Activated naive CD4-positive, alpha-beta T cell treated with Interleukin-2 at 50 U/mL for 16 hours (primary cell): ENCODE measurements around the gene TAPBPL.

ENCODE experiments used
- DNase-seq: peaks from one replicate; pipeline ENCODE4 v3.0.0-alpha.2; 2020

TAPBPL gene

DNA sequence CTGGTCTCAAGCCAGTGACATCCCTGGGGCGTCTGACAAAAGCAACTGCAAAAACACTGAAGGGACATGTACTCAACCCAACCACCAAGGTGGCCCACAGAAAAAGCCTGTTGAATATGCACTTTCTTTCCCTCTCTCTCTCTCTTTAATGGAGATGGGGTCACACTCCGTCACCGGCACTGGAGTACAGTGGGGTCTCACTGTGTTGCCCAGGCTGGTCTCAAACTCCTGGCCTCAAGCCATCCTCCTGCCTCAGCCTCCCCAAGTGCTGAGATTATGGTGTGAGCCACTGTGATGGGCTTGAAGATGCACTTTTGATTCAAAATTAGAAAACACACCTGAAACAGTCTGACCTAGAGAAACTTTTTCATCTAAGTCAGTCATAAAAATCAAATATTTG lies 14.3 kb upstream of the TAPBPL start:
- DNase-seq, result no peak

DNA sequence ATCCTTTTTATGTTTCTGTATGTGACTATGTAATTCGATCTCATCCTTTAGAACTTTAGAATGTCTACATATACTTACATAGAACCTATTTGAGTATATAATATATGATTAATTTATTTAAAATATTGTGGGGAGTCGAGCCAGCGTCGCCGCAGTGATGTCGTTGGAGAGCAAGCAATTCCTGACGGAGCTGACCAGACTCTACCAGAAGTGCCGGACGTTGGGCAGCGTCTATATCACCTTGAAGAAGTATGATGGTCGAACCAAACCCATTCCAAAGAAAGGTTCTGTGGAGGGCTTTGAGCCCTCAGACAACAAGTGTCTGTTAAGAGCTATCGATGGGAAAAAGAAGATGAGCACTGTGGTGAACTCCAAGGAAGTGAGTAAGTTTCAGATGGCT lies 13.5 kb upstream of the TAPBPL start:
- DNase-seq, result no peak

DNA sequence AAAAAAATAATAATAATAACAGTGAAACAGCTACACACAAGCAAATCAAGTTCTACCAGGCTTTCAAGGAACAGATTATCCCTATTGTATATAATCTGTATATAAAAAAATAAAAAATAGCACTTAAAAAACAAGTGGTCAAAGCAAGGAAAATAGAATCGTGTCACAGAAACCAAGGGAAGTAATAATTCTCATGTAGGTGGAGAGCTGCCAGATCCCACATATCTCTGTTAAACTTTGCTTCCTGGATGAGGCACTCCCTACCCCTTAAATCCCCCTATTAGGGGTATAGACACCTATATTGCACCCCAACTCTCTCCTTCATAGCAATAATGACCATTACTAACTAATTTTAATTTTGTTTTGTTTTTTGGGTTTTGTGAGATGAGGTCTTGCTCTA lies 11.5 kb upstream of the TAPBPL start:
- no peak for DNase-seq

DNA sequence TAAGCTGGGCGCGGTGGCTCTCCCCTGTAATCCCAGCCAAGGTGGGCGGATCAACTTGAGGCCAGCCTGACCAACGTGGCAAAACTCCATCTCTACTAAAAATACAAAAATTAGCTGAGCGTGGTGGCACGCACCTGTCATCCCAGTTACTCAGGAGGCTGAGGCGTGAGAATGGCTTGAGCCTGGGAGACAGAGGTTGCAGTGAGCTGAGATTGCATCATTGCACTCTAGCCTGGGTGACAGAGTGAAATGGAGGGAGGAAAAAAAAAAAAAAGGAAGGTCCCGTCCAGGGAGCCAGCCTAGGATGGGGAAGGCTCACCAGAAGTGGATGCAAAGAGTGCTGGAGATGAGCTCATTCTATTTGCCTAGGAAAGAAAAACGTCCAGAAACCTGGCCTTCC lies 9.0 kb upstream of the TAPBPL start:
- no peak for DNase-seq

DNA sequence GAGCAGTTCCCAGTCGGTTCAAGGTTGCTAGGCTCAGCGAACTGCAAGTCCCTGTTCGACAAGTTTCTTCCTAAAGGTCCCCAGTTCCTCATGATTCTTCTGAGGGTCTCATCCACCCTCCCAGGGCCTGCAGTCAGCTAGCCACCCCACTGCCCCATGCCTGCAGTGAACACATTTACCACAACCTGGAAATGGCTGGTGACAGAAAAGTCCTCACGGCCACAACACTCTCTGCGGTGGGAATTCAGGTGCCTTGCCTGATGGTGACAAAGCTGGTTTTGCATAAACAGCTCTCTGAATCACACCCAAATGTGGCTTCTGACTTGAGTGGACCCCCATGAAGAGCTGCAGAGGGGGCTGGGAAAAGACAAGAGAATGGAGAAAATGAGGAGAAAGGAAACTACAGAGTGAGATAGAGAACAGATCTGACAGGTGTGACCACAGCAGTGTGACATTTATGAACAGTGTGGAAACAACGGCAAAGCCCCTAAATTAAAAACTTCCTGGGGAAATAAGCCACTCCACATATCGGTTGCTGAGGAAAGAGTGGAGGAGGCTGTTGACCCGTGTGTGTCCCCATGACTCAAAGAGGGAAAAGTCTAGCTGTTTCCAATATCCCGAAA lies 8.4 kb upstream of the TAPBPL start:
- peak; percentile 36 for DNase-seq

DNA sequence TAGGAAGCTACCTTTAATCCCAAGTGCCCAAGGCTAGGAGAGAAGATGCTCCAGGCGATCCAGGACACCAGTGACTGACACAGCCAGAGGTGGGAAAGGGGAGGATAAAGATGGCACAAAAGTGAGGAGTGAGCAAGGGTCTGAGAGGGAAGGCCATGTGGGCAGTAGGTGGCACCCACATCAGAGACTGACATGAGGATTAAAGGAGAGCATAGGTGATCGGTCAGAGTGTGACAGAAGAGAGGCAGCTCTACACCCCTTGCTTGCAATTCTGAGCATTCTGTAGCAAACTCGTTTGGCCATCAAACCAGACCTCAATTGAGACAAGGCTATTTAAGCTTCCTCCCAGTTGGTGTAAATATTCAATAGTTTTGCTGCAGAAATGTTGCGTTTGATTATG lies 7.8 kb upstream of the TAPBPL start:
- no peak for DNase-seq

DNA sequence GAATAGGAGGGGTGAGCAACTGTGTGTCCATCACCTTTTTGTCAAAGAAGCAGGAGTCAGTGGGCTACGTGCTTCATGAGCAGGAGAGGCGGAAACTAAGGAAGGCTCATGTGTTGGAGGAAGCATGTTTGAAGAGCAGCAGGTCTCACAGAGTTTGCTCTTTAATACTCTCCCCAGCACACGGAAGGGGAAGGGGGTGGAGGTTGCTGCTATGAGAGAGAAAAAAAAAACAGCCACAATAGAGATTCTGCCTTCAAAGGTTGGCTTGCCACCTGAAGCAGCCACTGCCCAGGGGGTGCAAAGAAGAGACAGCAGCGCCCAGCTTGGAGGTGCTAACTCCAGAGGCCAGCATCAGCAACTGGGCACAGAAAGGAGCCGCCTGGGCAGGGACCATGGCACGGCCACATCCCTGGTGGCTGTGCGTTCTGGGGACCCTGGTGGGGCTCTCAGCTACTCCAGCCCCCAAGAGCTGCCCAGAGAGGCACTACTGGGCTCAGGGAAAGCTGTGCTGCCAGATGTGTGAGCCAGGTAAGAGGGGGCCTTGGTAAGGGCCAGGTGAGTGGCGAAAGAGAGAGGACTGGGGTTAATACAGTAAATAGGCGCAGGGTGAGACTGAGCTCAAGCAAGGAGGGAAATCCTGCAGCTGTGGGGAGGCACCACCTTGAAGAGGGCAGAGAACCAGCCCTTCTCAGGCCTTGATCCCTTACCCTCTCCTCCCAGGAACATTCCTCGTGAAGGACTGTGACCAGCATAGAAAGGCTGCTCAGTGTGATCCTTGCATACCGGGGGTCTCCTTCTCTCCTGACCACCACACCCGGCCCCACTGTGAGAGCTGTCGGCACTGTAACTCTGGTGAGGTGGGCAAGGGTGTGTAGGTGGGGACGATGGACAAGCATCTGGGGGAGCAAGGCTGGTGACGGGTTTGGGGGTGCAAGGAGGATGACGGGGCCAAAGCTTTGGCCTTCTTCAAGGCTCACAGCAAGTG lies 6.8 kb upstream of the TAPBPL start, which contains the start of gene CD27:
Gene CD27, plus strand, starts transcription at position 252 of the 985 bp plus-strand sequence. Its CDS starts 141 bp downstream, at position 393.
- no peak for DNase-seq

DNA sequence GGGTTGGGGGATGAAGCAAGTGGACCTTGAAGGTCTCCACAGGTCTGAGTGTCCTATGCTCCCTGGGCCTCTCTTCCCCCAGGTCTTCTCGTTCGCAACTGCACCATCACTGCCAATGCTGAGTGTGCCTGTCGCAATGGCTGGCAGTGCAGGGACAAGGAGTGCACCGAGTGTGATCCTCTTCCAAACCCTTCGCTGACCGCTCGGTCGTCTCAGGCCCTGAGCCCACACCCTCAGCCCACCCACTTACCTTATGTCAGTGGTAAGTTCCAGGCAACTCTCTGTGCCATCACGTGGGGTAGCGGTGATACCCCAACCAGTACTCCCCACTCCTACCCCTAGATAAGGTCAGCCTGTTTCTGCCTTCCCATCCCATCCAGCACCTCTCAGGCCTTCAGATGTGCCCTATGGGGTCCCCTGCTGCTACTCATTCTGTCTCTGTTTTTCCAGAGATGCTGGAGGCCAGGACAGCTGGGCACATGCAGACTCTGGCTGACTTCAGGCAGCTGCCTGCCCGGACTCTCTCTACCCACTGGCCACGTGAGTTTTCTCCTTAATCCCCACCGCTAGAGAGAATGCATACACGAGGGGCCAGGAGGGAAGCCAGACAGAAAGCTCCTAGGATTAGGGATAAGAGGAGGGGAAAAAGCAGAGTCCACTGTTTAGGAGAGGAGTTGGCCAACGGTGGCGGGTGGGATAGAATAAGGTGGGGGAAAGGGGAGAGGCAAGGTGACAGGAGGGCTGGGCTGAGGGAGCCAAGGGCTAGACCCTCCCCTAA lies 1.6 kb upstream of the TAPBPL start:
- no peak for DNase-seq

DNA sequence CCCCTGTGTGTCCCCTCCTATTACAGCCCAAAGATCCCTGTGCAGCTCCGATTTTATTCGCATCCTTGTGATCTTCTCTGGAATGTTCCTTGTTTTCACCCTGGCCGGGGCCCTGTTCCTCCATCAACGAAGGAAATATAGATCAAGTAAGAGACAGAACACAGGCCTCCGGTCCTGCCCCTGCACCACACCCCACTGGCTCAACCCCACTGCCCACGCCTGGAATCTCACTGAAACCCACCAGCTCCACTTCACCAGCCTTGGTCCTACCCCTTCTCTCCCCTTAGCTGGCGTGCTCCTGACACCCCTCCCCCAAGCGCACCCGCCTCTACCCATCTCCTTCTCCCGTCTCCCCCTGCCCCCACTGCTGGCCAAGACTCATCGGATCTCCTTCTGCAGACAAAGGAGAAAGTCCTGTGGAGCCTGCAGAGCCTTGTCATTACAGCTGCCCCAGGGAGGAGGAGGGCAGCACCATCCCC lies 934 bp upstream of the TAPBPL start:
- peak; percentile 31 for DNase-seq

DNA sequence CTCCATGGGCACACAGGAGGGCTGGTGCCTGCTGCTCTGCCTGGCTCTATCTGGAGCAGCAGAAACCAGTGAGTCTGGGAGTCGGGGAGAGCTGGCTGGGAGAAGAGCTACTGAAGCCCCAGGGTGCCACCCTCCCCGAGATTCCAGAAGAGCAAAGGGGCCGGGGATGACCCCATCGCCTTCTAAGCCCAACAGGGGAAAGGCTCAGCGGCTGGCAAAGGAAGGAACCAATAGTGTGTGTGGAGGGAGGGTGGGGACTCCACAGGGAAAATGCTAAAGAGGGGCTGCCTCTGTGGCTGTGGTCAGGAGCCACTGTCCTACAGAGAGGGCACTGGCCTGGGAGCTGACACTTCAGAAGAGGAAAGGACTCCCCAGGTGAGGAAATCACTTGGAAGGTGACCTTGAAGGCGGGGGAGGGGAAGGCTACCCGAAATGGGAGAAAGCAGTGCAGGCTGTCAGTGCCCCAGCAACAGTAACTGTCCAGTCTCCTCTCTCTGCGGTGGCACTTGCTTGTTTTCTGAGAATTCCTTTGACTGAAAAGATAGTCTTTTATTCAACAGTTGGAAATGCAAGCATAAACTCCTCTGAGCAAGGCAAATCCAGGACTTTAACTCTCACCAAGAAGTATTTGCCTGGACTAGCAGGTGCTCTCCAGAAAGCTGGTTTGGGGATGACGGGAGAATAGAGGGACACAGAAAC lies 552 bp downstream of the TAPBPL start:
- DNase-seq, result peak; percentile 31

DNA sequence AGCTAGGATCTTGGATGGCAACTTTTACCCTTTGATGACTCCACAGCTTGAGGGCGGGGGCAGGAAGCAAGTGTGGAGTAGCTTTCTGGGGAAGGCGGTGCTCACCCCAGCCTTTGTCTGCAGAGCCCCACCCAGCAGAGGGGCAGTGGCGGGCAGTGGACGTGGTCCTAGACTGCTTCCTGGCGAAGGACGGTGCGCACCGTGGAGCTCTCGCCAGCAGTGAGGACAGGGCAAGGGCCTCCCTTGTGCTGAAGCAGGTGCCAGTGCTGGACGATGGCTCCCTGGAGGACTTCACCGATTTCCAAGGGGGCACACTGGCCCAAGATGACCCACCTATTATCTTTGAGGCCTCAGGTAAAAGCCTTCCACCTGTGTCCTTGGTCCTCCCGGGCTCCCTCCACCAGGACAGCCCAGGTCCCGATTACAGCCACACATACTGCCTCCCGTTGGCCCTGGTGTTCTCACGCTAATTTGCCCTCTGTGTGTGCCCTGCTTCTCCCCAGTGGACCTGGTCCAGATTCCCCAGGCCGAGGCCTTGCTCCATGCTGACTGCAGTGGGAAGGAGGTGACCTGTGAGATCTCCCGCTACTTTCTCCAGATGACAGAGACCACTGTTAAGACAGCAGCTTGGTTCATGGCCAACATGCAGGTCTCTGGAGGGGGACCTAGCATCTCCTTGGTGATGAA lies 1.2 kb downstream of the TAPBPL start:
- DNase-seq, result peak; percentile 35

DNA sequence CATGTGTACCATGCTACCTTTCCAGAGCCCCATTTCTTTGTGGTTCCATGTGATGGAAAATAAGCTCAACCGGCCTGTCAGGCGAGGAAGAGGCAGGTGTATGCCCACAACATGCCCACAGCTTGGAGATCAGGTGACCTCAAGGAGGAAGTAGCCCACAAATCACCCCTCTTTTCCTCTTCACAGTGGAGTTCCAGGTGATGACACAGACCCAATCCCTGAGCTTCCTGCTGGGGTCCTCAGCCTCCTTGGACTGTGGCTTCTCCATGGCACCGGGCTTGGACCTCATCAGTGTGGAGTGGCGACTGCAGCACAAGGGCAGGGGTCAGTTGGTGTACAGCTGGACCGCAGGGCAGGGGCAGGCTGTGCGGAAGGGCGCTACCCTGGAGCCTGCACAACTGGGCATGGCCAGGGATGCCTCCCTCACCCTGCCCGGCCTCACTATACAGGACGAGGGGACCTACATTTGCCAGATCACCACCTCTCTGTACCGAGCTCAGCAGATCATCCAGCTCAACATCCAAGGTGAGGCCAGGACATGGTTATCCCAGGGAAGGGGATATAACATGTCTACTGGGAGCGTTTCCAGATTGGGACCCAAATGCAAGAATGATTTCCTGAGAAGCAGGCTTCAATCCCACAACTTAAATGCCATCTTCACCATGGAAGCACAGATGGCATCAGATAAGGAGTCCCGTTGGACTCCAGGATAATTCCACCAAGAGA lies 5.5 kb downstream of the TAPBPL start:
- DNase-seq, result no peak

DNA sequence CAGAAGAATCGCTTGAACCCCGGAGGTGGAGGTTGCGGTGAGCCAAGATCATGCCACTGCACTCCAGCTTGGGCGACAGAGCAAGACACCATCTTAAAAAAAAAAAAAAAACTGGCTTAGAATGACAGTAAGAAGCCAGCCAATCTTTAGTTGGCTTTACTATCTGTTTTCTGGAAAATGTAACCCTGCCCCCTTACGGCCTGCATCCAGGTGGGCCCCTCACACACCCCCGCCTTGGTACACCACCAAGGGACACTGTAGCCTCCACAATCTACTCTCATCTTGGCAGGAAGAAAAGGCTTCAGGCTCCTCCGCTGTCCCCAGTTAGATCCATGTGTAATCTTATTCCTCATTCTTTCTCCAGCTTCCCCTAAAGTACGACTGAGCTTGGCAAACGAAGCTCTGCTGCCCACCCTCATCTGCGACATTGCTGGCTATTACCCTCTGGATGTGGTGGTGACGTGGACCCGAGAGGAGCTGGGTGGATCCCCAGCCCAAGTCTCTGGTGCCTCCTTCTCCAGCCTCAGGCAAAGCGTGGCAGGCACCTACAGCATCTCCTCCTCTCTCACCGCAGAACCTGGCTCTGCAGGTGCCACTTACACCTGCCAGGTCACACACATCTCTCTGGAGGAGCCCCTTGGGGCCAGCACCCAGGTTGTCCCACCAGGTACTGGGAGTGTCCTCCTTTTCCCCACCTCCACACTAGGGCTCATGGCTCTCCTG lies 6.6 kb downstream of the TAPBPL start:
- no peak for DNase-seq

DNA sequence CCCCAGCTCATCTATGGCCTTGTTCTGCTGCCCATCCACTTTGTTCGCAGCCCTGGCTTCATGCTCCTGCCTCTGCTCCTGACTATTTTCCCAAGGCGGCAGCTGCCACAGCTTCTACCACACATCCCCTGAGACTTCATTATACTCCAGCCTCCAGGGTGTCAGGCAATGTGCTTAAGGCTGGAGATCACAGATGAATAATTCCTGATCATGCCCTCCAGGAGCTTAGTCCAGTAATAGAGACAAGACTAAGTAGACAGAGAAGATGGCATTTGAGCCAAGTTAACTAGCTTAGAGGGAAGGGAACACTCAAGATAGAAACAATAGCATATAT lies 7.1 kb downstream of the TAPBPL start:
- no peak for DNase-seq

DNA sequence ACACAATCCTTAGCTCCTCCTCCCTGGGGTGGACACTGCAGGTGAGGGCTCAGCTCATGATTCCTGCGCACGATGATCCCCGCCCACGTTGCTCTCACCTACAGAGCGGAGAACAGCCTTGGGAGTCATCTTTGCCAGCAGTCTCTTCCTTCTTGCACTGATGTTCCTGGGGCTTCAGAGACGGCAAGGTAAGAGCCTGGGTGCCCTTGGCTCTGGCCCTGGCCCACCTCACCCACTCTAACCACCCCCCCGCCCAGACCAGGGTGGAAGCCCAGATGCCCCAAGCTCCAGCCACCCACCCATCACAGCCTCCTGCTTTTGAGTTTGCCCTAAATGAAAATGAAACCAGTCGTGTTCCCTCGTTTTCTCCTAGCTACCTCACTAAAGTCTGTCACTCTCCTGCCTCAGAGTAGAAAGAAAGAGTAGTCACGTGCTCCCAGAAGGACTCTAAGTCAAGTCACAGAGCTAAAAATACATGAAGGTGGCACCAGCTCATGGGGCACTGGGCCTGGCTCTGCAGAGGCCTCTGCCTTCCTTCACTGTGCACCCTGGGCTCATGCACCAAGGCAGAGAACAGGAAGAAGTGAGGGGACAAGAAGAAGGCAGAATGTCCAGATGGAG lies 9.0 kb downstream of the TAPBPL start:
- DNase-seq, result peak; percentile 40

DNA sequence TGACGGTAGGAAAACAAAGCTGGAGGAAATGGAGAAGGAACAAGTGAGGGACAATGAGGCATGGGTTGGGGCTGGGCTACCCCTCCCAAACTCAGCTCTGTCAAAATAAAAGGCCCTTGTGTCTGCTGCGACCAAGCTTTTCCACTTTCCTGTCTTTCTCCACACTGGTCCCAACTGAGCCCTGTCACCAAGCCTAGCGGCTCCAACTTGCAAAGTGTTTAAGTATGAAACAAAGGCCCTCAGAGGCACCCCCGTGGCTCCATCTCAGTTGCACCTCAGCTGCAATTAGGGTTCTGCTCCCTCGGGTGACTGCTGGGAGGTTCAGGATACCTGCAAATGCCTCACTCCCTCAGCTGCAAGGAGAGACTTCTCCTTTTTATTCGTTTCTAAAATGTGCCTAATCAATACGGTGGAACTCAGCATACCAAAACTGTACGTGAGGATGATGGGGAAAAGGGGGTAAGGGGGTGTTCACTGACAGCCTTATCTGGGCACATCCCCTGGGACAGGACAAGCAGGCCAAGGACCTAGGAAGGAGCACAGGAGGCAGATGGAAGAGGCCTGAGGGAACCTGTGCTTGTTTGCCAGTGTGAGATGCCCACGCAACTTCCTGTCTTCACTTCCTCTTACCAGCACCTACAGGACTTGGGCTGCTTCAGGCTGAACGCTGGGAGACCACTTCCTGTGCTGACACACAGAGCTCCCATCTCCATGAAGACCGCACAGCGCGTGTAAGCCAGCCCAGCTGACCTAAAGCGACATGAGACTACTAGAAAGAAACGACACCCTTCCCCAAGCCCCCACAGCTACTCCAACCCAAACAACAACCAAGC lies 9.8 kb downstream of the TAPBPL start:
- DNase-seq, result peak; percentile 80

DNA sequence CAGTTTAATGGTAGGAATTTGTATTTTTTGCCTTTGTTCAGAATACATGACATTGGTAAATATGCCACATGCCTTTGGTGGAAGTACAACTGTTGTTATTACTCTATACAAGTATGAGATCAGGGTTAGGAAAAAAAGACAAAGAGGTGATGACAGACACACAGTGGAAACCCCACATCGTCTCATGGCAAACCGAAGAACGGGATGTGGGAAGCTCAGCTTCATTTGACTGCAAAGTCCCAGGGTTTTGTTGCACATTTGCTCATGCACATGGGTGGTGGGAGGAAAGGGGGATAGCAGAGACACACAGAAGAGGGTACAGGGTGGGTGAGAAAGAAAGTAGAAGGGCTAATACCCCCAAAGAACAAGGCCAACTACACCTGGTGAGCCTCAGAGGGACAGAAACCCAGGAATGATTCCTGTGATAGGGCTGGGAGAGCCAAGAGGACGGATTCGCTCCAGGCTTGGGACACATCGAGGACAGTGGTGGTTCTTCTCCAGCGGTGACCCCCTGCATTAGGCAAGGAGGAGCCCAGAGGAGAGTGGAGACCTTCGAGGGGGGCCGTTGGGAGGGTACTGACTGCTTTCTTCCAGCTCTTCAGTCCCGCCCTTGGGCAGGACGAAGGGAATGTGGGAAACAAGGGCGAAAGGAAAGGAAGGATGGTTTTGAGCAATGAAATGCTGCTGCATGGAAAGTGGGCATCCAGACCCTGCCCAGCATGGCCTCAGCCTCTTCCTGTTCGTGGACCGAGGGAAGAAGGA lies 10.6 kb downstream of the TAPBPL start:
- peak; percentile 49 for DNase-seq

DNA sequence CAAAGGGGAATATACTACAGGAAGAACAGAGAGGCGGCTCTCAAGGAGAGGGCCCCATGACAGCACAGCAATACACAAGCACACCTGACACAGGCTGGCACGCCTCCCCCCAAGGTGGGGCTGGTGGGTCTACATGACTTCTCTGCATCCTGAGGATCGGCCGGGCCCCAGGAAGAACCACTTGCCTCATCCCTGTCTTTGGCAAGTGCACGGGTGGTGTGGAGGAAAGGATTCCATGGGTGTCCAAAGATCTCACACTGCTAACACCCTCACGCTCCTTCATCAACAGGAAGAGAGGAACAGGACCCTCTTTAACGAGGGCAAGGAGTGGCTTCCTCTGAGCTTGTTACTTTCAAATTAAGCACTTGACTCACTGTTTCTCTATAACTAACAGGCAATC lies 11.4 kb downstream of the TAPBPL start:
- no peak for DNase-seq

DNA sequence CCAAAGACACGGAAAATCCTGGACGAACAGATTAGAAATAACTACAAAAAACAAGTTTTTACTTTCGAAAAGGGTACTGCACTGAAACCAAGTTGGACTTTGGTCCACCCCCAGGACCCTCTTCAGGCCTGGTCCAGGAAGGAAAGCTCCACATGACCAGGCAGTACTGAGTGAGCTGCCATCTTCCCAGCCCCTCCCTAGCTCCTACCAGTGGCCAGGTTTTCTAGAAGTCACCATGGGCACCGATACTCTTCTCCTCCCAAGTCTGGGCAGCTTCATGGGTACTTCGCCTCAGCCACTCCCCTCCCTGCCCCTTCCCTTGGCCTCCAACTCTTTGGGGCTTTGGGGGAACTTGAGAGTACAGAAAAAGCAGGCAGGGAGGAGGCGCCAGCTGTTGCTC lies 12.0 kb downstream of the TAPBPL start:
- no peak for DNase-seq
